Stimulated activated CD8-positive, alpha-beta memory T cell treated with anti-CD3 and anti-CD28 coated beads, Interleukin-12 subunit alpha, Interleukin-12 subunit beta, amount 100 ng/mL, for 4 hours (primary cell): ENCODE measurements around the gene FBLN2.

Experiments used
- DNase-seq: peaks from one replicate; pipeline ENCODE4 v3.0.0-alpha.2; 2020; ENCODE audit warnings: low read depth

The FBLN2 gene

GRCh38 chr3:13624021-13624420, 75.1 kb downstream of the FBLN2 start:
- DNase-seq = no peak

GRCh38 chr3:13624671-13625125, 75.8 kb downstream of the FBLN2 start:
- DNase-seq = no peak

GRCh38 chr3:13626396-13626795, 77.5 kb downstream of the FBLN2 start:
- DNase-seq = no peak

- no peak for DNase-seq
These were observed 78.1 kb downstream of the FBLN2 start for GRCh38 chr3:13626915-13627460.

- no peak for DNase-seq
These were observed 78.8 kb downstream of the FBLN2 start for GRCh38 chr3:13627681-13628080.

- DNase-seq = no peak
These were observed 79.5 kb downstream of the FBLN2 start for GRCh38 chr3:13628432-13628831.

- DNase-seq = no peak
These were observed 80.1 kb downstream of the FBLN2 start for GRCh38 chr3:13628841-13629551.

- no peak for DNase-seq
These were observed 80.7 kb downstream of the FBLN2 start for GRCh38 chr3:13629644-13630043.

GRCh38 chr3:13631256-13631655, 82.3 kb downstream of the FBLN2 start:
- DNase-seq = no peak

GRCh38 chr3:13633176-13633575, 84.3 kb downstream of the FBLN2 start:
- no peak for DNase-seq

GRCh38 chr3:13634151-13634550, 85.2 kb downstream of the FBLN2 start:
- DNase-seq = no peak

GRCh38 chr3:13634615-13635014, 85.7 kb downstream of the FBLN2 start:
- no peak for DNase-seq

GRCh38 chr3:13636186-13636585, 87.3 kb downstream of the FBLN2 start:
- no peak for DNase-seq

GRCh38 chr3:13636874-13637273, 87.9 kb downstream of the FBLN2 start:
- DNase-seq = no peak

- no peak for DNase-seq
These were observed 88.5 kb downstream of the FBLN2 start for GRCh38 chr3:13637311-13637891.

GRCh38 chr3:13637953-13638352, 89.0 kb downstream of the FBLN2 start:
- DNase-seq = no peak

- DNase-seq = no peak
These were observed 90.0 kb downstream of the FBLN2 start for GRCh38 chr3:13638927-13639326.

GRCh38 chr3:13642597-13642996, 93.7 kb downstream of the FBLN2 start:
- no peak for DNase-seq

GRCh38 chr3:13644341-13645117, 95.6 kb downstream of the FBLN2 start:
- DNase-seq = no peak

- DNase-seq = no peak
These were observed 97.1 kb downstream of the FBLN2 start for GRCh38 chr3:13645801-13646637.

GRCh38 chr3:13647298-13648059, 98.6 kb downstream of the FBLN2 start:
- no peak for DNase-seq
